Subcutaneous abdominal adipose tissue (tissue), 5 donors: ENCODE measurements around the gene JPT1.

ENCODE experiments used
- H3K27ac ChIP-seq: one replicate; pipeline ENCODE4 v1.7.0; 2013; ENCODE audit warnings: low read depth, mild to moderate bottlenecking, inconsistent platforms, low read length, moderate library complexity
- H3K27me3 ChIP-seq, 5 donors: one replicate each; pipeline ENCODE4 v1.7.0; 2013; ENCODE audit warnings: low read length in 5 of 5, inconsistent platforms in 1 of 5; ENCODE audit not compliant: control insufficient read depth in 5 of 5, insufficient read depth in 4 of 5
- H3K36me3 ChIP-seq, 5 donors: one replicate each; pipeline ENCODE4 v1.7.0; 2013; ENCODE audit warnings: low read length in 5 of 5; ENCODE audit not compliant: control insufficient read depth in 5 of 5, insufficient read depth in 5 of 5
- H3K4me1 ChIP-seq, 5 donors: one replicate each; pipeline ENCODE4 v1.7.0; 2013; ENCODE audit warnings: low read length in 5 of 5, mild to moderate bottlenecking in 3 of 5, moderate library complexity in 1 of 5; ENCODE audit not compliant: control insufficient read depth in 5 of 5, insufficient read depth in 5 of 5
- H3K4me3 ChIP-seq, 5 donors: one replicate each; pipeline ENCODE4 v1.7.0; 2013; ENCODE audit warnings: low read length in 5 of 5, low read depth in 1 of 5
- H3K9ac ChIP-seq, 5 donors: one replicate each; pipeline ENCODE4 v1.7.0; 2013; ENCODE audit warnings: low read length in 5 of 5, mild to moderate bottlenecking in 4 of 5, moderate library complexity in 3 of 5
- H3K9me3 ChIP-seq, 5 donors: one replicate each; pipeline ENCODE4 v1.7.0; 2013; ENCODE audit warnings: low read length in 5 of 5; ENCODE audit not compliant: control insufficient read depth in 5 of 5
- donor health status: healthy.
- donor health status: healthy.
- donor health status: healthy.
- donor health status: healthy.
- donor health status: healthy.

JPT1 gene

DNA sequence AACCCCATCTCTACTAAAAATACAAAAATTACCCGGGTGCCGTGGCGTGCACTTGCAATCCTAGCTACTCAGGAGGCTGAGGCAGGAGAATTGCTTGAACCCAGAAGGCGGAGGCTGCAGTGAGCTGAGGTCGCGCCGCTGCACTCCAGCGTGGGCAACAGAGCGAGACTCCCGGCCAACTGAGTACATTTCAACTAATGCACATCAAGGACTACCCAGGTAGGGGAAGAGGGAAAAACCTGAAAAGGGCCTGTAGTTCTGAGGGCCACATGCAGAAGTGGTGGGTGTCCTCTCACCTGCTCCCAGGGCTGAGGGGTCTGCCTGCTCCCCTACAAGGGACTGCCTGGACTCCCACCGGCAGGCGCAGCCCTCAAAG, 67.1 kb downstream of the JPT1 start:
- no peaks in the 10 kb centered on the region for H3K9me3 ChIP-seq
- peak overlapping the region; percentile 64 to 77 (median 69) for H3K4me3 ChIP-seq
- H3K27me3 ChIP-seq = peaks cover 0 to 3% (median 0%) of the 10 kb centered on the region in 5 donors
- H3K4me1 ChIP-seq = peaks cover 3 to 46% (median 31%) of the 10 kb centered on the region in 5 donors
- H3K36me3 ChIP-seq = no peaks in the 10 kb centered on the region
- peak overlapping the region; percentile 60 for H3K27ac ChIP-seq
- H3K9ac ChIP-seq = peak overlapping the region in 3 of 5 donors; percentile 37 to 66 (median 60)

DNA sequence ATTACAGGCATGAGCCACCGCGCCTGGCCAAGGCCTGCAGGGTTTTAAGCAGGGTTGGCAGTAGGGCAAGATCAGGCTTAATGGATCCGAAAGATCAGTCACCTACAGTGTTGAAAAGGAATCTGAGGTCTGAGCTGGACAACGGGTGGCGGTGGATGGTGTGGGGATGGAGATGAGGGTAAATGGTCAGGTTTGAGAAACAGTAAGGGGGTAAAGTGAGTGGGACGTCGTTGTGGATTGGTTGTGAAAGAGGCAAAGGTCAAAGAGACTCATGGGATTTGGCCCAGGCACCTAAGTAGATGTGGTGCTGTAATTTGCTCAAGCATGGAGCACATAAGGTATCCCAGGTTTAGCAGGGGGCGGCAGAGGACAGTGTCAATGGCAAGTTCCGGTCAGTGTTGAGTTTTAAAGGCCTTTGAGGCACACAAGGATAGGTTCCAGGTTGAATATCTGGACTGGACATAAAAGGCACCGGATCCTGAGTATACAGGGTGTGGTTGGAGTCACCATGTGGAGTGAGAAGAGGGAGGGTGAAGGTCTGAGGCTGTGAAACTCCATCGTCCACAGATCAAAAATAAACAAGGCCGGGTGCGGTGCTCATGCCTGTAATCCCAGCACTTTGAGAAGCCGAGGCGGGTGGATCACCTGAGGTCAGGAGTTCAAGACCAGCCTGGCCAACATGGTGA, 67.7 kb downstream of the JPT1 start:
- no peak overlapping the region for H3K27ac ChIP-seq
- H3K36me3 ChIP-seq = no peaks in the 10 kb centered on the region
- H3K27me3 ChIP-seq = peaks cover 0 to 4% (median 0%) of the 10 kb centered on the region in 5 donors
- H3K9ac ChIP-seq = no peak overlapping the region
- H3K4me1 ChIP-seq = peaks cover 3 to 42% (median 30%) of the 10 kb centered on the region in 5 donors
- H3K4me3 ChIP-seq = no peak overlapping the region
- no peaks in the 10 kb centered on the region for H3K9me3 ChIP-seq
